Fibroblast of peridontal ligament (primary cell): ENCODE results near the gene B3GALT6.
A peak's percentile ranks its signal among the peaks of the same experiment; 100 is the strongest.

Experiments used
- DNase-seq: peaks from one replicate; pipeline ENCODE4 v3.0.0-alpha.2; 2010; ENCODE audit errors: extremely low read depth

The B3GALT6 gene

DNA sequence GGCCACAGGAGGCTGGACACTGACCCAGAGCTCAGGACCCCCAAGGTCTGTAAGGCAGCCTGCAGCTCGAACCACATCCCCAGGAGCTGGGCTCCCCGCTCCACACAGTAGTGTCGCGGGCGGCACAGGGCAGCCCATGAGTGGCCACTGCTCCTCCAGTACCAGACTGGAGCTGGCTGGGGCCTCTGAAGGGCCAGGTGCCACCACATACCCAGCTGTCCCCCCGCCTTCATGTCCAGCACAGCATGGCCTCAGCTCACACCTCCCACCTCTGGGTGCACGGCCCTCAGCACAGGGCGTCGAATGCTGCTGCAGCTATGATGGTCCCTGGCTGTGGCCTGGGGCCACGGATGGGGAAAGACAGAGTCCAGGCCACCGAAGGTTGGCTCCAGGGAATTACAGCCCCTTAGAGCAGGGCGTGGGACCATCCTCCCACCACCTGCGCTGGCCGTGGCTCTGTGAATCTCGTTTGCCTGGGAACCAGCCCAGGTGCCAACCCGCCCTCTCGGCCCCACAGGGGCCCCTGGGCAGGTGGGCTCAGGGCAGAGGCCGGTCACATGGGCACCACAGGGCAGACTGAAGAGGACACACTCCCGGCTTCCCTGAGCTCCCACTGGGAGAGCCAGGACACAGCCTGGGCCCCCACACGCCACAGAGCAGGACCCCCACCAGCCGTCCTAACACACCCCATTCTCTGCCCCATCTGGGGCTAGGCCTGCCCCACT, 16.0 kb upstream of the B3GALT6 start:
- no peak for DNase-seq

DNA sequence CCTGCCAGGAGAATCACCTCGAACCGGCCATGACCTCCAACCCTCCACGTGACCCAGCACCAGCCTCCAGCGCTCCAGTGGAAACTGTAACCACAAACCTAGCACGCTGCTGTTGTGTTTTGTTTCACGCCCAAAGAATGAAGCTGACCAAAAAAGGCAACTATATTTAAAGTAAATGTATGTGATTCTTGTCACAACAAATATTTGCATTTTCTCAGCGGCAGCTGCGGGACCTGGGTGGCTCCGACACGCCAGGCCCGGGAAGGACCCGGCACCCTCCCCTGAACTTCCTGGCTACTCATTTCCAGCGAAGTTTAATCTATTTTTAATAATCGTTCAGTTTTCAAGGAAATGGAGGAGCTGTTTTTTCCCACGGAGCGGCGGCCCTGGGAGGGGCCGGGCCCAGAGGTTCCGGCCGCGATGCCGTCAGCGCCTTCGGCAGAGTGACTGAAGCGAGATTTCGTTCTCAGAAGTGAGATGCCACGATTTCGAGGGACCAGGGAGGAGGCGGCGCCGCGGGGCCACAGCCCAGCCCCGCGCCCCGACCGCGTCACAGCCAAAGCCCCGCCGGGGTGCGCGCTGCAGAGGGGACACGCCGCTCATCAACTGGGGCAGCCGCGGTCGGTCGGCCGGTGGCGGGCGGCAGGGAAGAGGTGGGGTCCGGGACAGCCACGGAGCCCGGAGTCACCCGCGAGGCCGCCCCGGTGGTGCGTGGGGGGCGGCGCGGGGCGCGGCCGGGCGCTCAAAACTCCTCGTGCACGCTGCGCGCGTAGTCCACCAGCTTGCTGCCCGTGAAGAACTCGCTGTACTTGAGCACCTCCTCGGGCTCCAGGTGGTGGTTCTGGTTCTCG, 15.0 kb upstream of the B3GALT6 start:
- no peak for DNase-seq

DNA sequence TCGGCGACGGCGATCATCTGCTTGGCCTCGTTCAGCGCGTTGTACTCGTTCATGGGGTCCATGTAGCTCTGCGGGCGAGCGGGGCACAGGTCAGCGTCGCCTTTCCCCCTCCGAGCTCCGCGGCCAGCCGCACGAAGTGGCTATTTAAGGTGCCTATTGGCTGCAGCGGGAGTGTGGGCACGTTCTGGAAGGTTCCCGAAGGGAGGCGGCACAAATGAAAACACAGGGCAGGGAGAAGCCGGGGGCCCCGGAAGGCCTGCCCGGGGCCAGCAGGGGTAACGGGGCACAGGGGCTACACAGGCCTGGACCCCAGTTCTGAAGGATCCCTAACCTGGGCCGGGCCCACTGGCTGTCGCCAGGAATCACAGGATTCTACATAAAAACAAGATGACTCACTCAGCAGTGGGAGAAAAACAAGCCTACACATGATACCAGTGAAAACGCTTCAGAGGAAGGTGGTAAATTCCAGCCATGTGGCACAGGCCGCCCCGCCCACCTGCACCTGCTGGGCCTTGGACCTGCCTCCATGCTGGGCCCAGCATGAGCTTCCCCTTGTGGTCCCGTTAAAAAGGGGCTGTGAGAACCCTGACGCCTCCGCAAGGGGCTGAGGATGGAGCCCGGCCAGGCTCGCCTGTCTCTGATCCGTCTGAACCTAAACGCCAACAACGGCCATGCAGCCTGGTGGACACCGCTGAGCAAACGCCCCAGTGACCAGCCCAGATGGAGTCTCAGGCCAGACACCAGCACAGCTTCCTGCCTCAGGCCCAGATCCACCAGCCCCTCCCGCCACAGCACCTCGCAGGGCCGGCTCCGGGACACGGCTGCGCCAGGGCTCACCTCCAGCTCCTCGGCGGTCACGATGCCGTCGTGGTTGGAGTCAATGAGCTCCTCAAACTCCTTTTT, 14.2 kb upstream of the B3GALT6 start:
- no peak for DNase-seq

DNA sequence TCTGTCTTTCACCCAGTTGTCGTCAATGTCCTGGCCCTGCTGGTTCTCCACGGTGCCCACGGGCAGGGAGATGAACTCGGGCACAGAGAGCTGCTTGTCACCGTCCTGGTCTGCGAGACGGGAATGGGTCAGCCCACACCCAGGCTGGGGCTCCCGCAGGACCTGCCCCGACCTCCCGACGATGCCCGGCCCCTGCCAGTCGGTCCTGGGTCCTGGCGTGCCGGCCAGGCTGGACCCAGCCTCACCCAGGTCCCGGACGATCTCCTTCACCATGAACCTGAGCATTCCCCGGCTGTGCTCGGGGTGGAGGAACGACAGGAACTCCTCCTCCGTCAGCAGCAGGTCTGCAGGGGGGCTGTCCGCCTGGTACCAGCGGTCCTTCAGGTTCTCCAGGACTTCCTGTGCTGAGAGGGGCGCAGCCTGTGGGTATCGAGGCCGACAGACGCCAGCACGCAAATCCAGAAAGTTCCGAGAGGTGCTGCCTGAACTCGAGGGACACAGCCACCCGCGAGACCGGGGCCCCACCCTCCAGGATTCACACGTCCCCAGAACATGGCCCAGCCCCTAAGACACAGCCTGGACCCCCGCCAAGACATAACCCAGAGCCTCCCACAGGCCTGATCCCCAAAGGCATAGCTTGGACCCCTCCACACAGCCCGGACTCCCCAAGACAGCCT, 13.4 kb upstream of the B3GALT6 start:
- DNase-seq = no peak

DNA sequence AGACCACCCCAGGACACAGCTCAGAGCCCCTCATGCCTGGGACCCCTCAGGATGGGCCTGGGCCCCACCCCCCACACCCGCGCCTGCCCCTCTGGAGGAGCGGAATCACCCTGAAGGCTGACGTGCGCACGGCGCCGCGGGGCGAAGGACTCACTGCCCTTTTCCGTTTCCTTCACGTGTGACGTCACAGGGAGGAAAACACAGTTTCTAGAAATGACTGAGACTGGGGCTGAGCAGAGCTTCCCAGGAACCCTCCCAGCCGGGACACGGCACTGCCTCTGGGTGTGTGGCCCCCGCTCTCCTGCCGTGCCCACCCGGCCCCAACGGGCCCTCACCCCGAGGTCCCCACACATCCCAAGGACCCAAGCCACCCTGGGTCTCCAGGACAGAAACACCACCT, 12.7 kb upstream of the B3GALT6 start:
- no peak for DNase-seq

DNA sequence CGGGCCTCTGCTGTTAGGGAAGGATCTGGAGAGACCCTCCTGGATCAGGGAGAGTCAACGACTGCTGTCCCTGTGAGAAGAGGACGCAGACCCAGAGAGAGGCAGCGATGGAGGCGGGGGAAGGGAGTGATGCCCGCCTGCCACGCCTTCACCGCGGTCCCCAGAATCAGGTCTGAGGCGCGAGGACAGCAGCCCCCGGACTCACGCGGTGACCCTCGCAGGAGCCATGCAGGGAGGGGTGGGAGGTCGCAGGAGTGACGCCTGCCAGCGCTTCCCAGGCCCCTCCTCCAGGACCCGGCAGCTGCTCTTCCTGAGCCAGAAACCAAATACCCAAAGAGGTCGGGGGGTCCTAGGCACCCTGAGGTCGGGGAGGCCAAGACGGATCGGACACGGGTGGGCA, 11.8 kb upstream of the B3GALT6 start:
- no peak for DNase-seq

DNA sequence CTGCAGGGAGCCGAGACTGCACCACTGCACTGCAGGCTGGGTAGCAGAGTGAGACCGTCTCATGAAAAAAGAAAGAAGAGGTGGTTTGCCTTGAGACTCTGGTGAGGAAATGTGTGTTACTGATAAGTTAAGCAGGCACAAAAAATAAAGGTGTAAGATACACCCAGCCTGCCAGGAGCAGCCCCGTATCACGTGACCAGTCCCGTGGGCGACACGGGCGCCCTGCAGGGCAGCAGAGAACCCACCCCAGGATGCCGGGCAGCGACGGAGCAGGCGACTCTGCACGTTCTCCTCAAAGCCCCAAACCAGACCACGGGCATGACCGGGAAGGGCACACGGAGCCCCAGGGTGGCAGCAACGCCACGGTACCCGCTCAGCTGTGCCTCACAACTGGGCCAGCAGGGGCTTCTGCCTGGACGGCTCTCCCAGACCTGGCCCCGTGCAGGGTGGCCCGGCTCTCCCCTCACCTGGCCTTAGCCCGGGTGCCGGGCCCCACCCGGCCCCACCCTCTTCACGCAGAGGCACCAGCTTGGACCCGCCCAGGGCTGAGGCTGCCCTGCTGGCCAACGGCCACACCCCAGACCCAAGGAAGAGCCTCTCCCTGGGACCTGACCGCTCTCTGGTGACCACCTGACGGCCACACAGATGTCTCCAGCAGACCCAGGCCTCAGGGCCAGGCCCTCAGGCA, 10.0 kb upstream of the B3GALT6 start:
- no peak for DNase-seq

DNA sequence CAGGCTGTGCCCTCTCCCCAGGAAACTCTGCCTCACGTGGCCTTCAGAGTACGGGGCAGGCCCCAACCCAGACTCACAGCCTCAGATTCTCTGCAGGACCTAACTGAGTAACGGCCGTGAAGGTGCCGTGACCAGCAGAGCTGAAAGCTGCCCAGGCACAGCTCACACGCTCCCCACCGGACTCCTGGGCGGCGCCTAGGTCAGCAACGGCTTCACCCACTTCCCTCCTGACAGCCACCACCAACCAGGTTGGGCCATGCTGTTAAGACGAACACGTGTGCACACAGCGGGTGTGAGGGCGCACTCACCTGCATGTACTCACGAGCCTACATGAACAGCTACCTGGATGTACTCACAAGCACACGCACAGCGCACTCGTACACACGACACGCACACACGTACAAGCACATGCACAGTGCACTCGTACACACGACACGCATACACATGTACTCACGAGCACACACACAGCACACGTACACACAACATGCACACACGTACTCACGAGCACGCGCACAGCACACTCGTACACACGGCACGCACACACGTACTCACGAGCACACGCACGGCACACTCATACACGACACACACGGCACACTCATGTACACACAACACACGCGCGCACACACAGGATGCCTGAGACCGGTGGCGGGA, 9.3 kb upstream of the B3GALT6 start:
- no peak for DNase-seq

DNA sequence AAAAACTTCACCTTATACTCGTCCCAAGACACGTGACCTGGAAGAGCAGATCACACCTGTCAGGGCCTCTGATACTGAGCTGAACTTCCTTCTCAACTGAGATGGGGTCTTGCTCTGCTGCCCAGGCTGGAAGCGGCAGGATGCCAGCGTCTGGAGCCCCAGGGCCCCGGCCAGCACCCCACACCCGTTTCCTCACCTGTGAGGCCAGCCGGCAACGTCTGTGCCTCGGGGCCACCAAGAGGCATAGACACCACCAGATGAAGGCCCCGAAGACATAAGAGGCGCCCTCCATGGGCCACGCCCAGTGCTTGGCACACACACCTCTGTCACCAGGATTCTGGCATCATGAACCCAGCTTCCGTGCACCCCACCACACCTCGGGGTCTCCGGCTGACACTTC, 8.7 kb upstream of the B3GALT6 start:
- no peak for DNase-seq

DNA sequence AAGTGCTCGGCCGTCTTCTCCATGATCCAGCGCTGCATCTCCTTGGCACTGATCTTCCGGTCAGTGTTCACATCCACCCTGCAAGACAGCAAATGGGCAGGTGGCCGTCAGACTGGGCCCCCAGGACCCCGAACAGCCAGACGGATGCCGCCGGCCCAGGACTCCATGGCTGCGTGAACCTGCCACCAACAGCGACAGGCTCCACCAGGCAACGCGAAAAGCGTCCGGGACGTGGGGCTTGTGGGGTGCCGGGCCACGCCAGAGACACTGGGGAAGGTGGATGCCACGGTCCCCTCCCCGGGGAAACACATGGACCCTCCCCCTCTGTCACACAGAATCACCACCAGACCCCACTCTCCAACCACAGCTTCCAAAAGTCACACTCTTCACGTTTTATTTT, 8.1 kb upstream of the B3GALT6 start:
- DNase-seq = no peak

DNA sequence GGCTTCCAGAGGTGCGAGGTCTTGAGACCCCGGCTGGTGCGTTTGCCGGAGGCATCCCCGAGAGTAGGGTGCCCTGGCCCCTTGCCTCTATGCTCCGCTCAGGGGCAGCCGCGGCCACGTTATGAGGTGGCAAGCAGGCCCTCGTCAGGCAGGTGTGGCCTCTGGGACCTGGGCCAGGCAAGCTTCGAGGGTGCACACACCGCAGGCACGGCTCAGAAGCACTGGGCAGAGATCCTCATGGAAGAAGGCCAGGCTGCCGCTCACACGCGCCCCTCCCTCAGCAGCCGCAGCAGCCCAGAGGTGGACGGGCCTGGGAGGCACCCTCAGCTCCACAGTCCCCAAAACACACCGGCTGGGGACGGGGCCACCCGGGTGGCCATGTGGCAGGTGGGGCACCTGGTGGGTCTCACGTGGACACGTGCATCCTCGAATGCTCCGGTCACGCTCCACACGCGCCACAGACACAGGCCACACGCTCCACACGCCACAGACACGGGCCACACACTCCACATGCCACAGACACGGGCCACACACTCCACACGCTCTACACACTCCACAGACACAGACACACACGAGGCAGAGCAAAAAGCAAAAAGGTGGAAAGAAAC, 6.7 kb upstream of the B3GALT6 start:
- DNase-seq = no peak

DNA sequence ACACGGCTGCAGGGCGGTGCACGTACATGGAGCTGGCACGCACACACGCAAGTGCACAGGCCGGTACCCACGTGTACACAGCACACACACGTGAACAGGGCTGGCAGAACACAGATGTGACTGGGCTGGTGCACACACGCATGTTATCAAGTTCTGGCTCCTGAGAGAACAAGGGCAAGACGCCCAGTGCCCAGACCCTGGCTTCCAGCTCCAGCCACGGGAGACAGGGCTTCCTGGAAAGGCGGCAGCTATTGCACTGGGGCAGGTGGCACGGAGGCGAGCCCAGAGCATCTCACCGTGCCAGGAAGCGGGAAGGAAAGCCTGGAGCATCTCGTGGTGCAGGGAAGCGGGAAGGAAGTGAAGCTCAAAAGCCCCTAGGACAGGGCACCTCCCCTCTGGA, 6.1 kb upstream of the B3GALT6 start:
- DNase-seq = no peak

DNA sequence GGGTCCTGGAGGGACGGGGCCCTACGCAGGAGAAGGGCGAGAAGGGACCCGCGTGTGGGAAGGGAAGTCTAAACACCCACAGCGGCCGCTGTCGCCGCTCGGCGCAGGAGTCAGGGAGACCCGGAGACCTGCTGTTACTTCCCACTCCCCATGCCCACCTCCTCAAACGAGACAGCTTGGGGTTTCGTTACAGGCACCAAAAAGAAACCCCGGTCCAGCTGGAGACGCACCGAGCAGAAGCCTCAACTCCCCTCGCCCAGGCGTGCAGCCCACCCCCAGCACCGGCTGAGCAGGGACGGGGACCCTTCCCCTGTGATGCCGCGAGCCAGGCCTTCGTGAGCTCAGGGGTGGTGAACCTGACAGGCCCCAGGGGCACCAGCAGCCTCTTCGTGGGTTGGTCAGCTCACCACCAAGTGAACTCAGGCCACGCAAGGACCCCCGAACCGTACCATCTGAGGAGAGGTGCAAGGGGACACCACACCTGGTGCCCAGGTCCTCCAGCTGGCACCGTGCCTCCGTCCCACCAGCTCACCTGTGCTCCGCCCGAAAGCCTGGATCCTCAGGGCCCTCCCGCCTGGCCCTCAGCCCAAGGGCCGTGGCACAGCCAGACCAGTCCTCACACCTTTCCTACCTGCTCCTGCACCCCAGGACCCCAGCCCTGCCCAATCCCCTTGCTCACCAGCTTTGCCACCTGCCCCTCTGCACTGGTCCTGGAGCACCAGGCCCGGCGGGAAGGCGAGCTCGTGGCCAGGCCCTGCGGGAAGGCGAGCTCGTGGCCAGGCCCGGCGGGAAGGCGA, 5.3 kb upstream of the B3GALT6 start:
- DNase-seq = no peak

DNA sequence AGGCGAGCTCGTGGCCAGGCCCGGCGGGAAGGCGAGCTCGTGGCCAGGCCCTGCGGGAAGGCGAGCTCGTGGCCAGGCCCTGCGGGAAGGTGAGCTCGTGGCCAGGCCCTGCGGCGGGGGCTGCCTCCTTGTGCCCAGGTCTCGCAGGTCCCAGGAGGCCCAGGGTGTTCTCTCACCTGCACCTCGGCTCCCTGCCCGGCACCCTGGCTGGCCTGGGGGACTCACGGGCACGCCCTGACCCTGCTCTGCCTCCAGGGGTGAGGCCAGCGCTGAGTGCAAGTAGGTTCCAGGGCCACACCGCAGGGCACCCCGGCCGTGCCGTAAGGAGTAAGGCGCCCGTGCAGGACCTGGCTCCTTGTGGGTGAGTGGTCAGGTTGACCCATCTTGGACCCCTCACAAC, 4.7 kb upstream of the B3GALT6 start:
- no peak for DNase-seq

DNA sequence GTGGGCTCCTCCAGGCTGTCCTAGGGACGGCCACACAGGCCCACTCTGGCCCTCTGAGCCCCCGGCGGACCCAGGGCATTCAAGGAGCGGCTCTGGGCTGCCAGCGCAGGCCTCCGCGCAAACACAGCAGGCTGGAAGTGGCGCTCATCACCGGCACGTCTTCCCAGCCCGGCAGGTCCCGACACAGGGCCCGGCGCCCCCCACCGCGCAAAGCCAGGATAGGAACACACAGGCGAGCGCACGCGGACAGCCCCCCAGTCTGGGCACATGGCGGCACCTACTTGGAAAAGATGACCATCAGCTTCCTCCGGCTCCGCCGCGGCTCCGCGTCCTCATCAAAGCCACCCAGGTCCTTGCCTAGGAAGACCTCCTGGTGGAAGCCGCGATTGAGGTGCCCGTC, 3.9 kb upstream of the B3GALT6 start:
- no peak for DNase-seq

DNA sequence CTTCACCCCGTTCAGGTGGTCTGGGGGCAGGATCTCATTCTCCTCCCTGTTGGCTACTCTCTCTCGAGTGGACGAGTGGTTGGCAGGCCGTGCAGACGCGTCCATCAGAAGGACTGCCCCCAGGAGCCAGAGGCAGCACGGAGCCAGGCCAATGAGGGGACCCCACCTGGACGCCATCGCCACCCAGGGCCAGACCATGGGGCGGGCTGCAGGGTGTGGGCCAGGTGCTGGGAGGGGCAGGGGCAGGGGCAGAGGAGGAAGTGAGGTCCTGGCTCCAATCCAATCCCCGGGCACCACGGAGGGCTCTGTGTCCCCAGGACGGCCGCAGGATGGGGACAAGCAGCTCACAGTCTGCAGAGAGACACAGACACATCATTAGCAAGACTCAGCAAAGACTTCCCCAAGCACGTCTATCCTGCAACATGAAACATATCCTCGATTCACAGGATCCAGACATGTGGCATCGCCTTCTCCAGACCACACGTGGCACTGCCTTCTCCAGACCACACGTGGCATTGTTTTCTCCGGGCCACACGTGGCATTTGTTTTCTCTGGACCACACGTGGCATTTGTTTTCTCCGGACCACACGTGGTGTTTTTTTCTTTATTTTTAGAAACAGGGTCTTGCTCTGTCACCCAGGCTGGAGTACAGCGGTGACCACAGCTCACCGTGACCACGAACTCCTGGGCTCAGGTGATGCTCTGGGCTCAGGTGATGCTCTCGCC, 3.3 kb upstream of the B3GALT6 start:
- DNase-seq = no peak

DNA sequence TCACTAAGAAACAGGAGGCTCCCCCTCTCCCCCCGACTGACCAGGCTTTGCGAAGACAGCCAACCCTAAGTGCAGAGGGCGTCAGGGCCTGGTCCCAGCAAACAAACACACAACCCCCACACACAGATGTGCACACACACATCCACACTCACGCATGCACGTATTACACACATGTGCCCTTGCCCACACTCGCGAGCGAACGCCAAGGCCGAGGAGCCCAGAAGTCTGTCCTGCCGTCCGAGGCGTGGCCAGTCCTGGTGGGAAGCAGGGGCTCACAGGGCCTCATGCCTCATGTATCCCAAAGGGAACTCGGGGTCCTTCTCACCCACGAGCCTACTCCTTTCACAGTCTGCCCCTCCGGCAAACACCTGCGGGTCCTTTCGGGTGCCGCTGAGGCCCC, 2.3 kb upstream of the B3GALT6 start:
- DNase-seq = no peak

DNA sequence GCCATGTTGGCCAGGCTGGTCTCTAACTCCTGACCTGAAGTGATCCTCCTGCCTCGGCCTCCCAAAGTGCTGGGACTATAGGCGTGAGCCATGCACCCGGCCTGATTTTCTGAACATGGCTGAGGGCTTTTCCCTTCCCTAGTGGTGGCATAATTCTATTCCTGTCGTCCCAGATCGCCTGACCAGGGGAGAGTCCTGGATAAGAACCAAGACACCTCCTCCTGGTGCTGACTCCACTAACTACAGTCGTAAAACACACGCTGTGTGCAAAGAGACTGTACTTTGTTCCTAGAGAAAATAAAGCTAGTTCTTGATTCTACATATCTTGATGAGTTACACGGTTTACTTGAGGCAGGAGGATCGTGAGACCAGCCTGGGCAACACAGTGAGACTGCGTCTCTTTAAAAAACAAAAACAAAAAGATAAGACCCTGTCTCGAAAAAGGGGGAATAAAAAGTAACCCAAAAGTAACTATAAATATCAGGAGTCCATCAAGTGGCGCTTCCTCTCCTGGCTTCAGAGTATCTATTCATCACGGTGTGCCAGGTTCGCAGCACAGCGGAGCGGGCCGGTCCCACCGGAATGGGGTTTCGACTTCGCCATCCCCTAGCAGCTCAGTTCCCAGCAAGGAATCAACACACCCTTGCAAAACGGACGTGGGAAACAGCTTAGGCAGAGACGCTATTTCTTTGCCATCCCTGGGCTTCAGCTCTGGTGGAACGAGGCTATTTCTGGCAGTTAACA, 1.2 kb upstream of the B3GALT6 start:
- peak; percentile 69 for DNase-seq
